Heart left ventricle (tissue), 13 donors: Measurements from ENCODE around the gene PACS1.

ENCODE experiments used
- POLR2A ChIP-seq, 2 donors: fragments of 450-650 bp; IDR thresholded peaks; one replicate each; pipeline ENCODE4 v1.6.1; 2017; ENCODE audit warnings: antibody characterized with exemption in 2 of 2, mild to moderate bottlenecking in 2 of 2, moderate library complexity in 2 of 2
- TF ChIP-seq, protein P1 (sequence below), 12 donors: fragments of 200-600 bp; sonication (generic) in 4 of 12; IDR thresholded peaks; one replicate each; pipeline versions ENCODE4 v1.5.0 to v1.8.0; 2018 to 2022; ENCODE audit warnings: antibody characterized with exemption in 12 of 12, mild to moderate bottlenecking in 5 of 12
- donor health status: ischemic (EF 13 %, LVEDD 7.1; RV severe dilation, severe dysfunction).
- donor health status: DM: no; HTN: yes; CAD: no.
- donor health status: DM: no; HTN: no; CAD: no.
- donor health status: ischemic (EF 25% LVEDD 6.9; RV normal size, moderate dysfunction).
- donor health status: ischemic (EF 25% LVEDD 5.7; RV mildly dilated, moderate dysfunction).
- donor health status: ischemic (EF 35%, LVEDD 5.7; RV mildly dilated, moderate dysfunction).
- donor health status: nonischemic (EF 11% LVEDD 7.7; RV severe dilation, severe dysfunction).
- donor health status: DM: yes; HTN: yes; CAD: no.
- donor health status: PGD.
- donor health status: ischemic (EF 29% LVEDD 5.4; RV normal size, mild dysfunction).
- donor health status: nonischemic (EF 23%, LVEDD 6.1; RV moderate dilation, normal function).

DNA sequence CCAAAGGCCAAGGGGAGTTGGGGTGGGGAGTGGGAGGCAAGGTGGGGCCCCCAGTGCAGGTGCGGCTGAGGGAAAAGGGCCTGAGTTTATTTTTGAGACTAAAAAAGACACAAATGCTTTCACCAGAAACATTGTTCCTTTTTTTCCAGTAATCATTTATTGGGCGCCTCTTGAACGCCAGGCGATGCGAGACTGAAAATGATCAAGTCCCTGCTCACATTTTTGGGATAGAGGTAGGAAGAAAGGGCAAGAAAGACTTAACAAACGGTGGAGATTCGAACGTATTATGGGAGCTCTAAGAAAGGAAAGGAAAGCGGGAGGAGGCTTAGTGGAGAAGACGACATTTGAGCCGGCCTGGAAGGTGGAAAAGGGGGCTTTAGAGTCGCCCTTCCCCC is 18.7 kb upstream of the PACS1 start:
- no peak for TF ChIP-seq POLR2A (IDR thresholded peaks at IDR 0.05)
- TF ChIP-seq, protein P1, sequence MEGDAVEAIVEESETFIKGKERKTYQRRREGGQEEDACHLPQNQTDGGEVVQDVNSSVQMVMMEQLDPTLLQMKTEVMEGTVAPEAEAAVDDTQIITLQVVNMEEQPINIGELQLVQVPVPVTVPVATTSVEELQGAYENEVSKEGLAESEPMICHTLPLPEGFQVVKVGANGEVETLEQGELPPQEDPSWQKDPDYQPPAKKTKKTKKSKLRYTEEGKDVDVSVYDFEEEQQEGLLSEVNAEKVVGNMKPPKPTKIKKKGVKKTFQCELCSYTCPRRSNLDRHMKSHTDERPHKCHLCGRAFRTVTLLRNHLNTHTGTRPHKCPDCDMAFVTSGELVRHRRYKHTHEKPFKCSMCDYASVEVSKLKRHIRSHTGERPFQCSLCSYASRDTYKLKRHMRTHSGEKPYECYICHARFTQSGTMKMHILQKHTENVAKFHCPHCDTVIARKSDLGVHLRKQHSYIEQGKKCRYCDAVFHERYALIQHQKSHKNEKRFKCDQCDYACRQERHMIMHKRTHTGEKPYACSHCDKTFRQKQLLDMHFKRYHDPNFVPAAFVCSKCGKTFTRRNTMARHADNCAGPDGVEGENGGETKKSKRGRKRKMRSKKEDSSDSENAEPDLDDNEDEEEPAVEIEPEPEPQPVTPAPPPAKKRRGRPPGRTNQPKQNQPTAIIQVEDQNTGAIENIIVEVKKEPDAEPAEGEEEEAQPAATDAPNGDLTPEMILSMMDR (IDR thresholded peaks at IDR 0.05), result no peak
